Mesenchymal stem cell (in vitro differentiated cells and primary cell): ENCODE results near the gene SMARCD2.

Experiments
- DNase-seq: peaks from one replicate; pipeline ENCODE4 v3.0.0-alpha.2; 2013
- H2AFZ ChIP-seq: one replicate; pipeline ENCODE4 v1.6.1; 2013; ENCODE audit warnings: low read depth, mild to moderate bottlenecking, control low read depth, inconsistent platforms, low read length, moderate library complexity
- H2AK5ac ChIP-seq: 2 replicates; pipeline ENCODE4 v1.6.1; 2013; ENCODE audit warnings: low read length, moderate library complexity, mild to moderate bottlenecking, inconsistent platforms; ENCODE audit not compliant: severe bottlenecking
- H2BK120ac ChIP-seq: one replicate; pipeline ENCODE4 v1.6.1; 2013; ENCODE audit warnings: low read depth, mild to moderate bottlenecking, inconsistent platforms, low read length, moderate library complexity
- H2BK12ac ChIP-seq, 2 experiments: one replicate each; pipeline ENCODE4 v1.6.1; 2013; ENCODE audit warnings: inconsistent platforms in 2 of 2, low read length in 2 of 2, mild to moderate bottlenecking in 2 of 2, moderate library complexity in 2 of 2, control low read depth in 1 of 2
- H2BK15ac ChIP-seq: one replicate; pipeline ENCODE4 v1.6.1; 2013; ENCODE audit warnings: mild to moderate bottlenecking, low read depth, inconsistent platforms; ENCODE audit not compliant: poor library complexity, severe bottlenecking
- H2BK5ac ChIP-seq: 2 replicates; pipeline ENCODE4 v1.6.1; 2013; ENCODE audit warnings: low read depth, mild to moderate bottlenecking, low read length, control low read depth, inconsistent platforms; ENCODE audit not compliant: poor library complexity, severe bottlenecking
- H3K14ac ChIP-seq, 2 experiments: one replicate each; pipeline ENCODE4 v1.6.1; 2013; ENCODE audit warnings: inconsistent platforms in 2 of 2, low read length in 2 of 2, control low read depth in 1 of 2, mild to moderate bottlenecking in 1 of 2, moderate library complexity in 1 of 2
- H3K18ac ChIP-seq, 2 experiments: one replicate each; pipeline ENCODE4 v1.6.1; 2013; ENCODE audit warnings: inconsistent platforms in 2 of 2, low read length in 2 of 2, control low read depth in 1 of 2, low read depth in 1 of 2, mild to moderate bottlenecking in 1 of 2
- H3K23ac ChIP-seq, 2 experiments: one replicate each; pipeline ENCODE4 v1.6.1; 2013; ENCODE audit warnings: inconsistent platforms in 2 of 2, low read length in 2 of 2, mild to moderate bottlenecking in 2 of 2, moderate library complexity in 2 of 2, control low read depth in 1 of 2
- H3K27ac ChIP-seq: 2 replicates; pipeline ENCODE4 v1.5.1; 2013; ENCODE audit warnings: mild to moderate bottlenecking, moderate library complexity, low read length, control low read depth, inconsistent platforms; ENCODE audit not compliant: poor library complexity, severe bottlenecking
- H3K27me3 ChIP-seq, 2 experiments: 2 replicates each; pipeline versions ENCODE4 v1.6.1 to v1.7.0; 2013; ENCODE audit warnings: low read length in 2 of 2, mild to moderate bottlenecking in 2 of 2, moderate library complexity in 2 of 2, control low read depth in 1 of 2, inconsistent platforms in 1 of 2; ENCODE audit not compliant: control insufficient read depth in 1 of 2, insufficient read depth in 1 of 2
- H3K36me3 ChIP-seq, 2 experiments: 2 replicates each; pipeline versions ENCODE4 v1.6.1 to v1.7.0; 2013; ENCODE audit warnings: low read length in 2 of 2, control low read depth in 1 of 2, inconsistent platforms in 1 of 2, low read depth in 1 of 2, mild to moderate bottlenecking in 1 of 2; ENCODE audit not compliant: insufficient read depth in 2 of 2, control insufficient read depth in 1 of 2
- H3K4ac ChIP-seq, 2 experiments: one replicate each; pipeline ENCODE4 v1.6.1; 2013; ENCODE audit warnings: inconsistent platforms in 2 of 2, low read length in 2 of 2, mild to moderate bottlenecking in 2 of 2, moderate library complexity in 2 of 2, control low read depth in 1 of 2, low read depth in 1 of 2
- H3K4me1 ChIP-seq: 2 replicates; pipeline ENCODE4 v1.6.1; 2013; ENCODE audit warnings: low read depth, low read length, control low read depth; ENCODE audit not compliant: control insufficient read depth, insufficient read depth
- H3K4me2 ChIP-seq: 2 replicates; pipeline ENCODE4 v1.6.1; 2013; ENCODE audit warnings: low read length, mild to moderate bottlenecking, inconsistent platforms; ENCODE audit not compliant: poor library complexity, severe bottlenecking
- H3K4me3 ChIP-seq, 2 experiments: 2 replicates each; pipeline versions ENCODE4 v1.5.1 to v1.7.0; 2013; ENCODE audit warnings: low read length in 2 of 2, mild to moderate bottlenecking in 2 of 2, control low read depth in 1 of 2, low read depth in 1 of 2; ENCODE audit not compliant: insufficient read depth in 1 of 2
- H3K79me1 ChIP-seq: replicated peaks from 2 replicates; pipeline ENCODE4 v1.6.1; 2013; ENCODE audit warnings: mild to moderate bottlenecking, control low read depth, low read length, inconsistent platforms; ENCODE audit not compliant: poor library complexity, severe bottlenecking
- H3K9ac ChIP-seq: 2 replicates; pipeline ENCODE4 v1.7.0; 2013; ENCODE audit warnings: mild to moderate bottlenecking, low read length, moderate library complexity
- H3K9me3 ChIP-seq: 2 replicates; pipeline ENCODE4 v1.7.0; 2013; ENCODE audit warnings: mild to moderate bottlenecking, low read length; ENCODE audit not compliant: control insufficient read depth
- H4K8ac ChIP-seq: one replicate; pipeline ENCODE4 v1.6.1; 2013; ENCODE audit warnings: inconsistent platforms, mild to moderate bottlenecking, low read length, moderate library complexity
- H4K91ac ChIP-seq: one replicate; pipeline ENCODE4 v1.6.1; 2013; ENCODE audit warnings: mild to moderate bottlenecking, low read length, inconsistent platforms
- WGBS: methylation state at CpG from one replicate; pipeline ENCODE4 v1.1.7; 2013; ENCODE audit warnings: mixed read lengths; 5-methylcytosine and 5-hydroxymethylcytosine counted together

SMARCD2 gene

DNA sequence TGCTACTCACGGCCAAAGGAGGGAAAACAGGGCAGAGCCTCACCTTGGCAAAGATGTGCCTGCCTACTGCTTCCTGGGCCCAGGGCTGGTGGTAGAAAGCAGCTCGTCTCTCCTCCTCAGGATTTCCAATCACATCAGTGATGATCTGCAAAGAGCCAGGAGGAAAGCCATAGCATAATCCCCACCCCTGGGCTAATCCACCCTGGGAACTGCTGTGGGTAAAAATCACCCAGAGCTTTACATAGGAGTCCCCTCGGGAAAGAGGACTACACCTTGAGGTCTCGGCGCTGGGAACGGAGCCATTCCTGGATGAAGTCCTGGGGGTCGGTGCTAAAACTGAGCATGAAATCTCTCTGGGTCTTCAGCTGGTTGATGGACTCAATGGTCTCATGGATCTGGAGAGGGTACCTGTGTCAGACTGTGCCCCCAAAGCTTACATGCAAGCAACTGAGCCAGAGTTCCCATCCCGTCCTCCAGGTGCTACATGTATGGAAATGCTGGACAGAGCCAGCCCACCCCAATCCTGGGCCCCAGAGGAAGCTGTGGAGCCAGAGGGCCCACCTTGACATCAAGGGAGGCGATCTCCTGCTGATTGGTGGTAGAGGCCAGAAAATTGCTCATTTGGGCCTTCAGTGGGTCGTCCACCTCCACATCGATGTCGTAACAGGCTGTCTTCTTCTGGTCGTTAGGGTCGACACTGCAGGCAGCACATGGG lies 9.3 kb downstream of the SMARCD2 start:
- H2BK120ac ChIP-seq, result no peak overlapping the region
- peaks cover 53% of the 10 kb centered on the region for H3K79me1 ChIP-seq
- H3K18ac ChIP-seq, result no peak overlapping the region
- H2AFZ ChIP-seq, result no peak overlapping the region
- no peaks in the 10 kb centered on the region for H3K27me3 ChIP-seq
- no peak overlapping the region for H3K27ac ChIP-seq
- no peak overlapping the region for H3K23ac ChIP-seq
- no peak overlapping the region for H2BK5ac ChIP-seq
- H3K9me3 ChIP-seq, result no peaks in the 10 kb centered on the region
- peaks cover 14% of the 10 kb centered on the region for H3K4me1 ChIP-seq
- H2BK12ac ChIP-seq, result no peak overlapping the region
- no peak overlapping the region for H2AK5ac ChIP-seq
- peaks cover 84 to 92% of the 10 kb centered on the region in 2 experiments for H3K36me3 ChIP-seq
- DNase-seq, result no peak
- no peak overlapping the region for H4K91ac ChIP-seq
- no peak overlapping the region for H4K8ac ChIP-seq
- no peak overlapping the region for H3K14ac ChIP-seq
- H3K4me3 ChIP-seq, result no peak overlapping the region
- no peak overlapping the region for H3K4me2 ChIP-seq
- no peak overlapping the region for H3K4ac ChIP-seq
- H2BK15ac ChIP-seq, result no peak overlapping the region
- no peak overlapping the region for H3K9ac ChIP-seq
- 95% methylated on average over 14 of the region's 14 CpGs for WGBS

DNA sequence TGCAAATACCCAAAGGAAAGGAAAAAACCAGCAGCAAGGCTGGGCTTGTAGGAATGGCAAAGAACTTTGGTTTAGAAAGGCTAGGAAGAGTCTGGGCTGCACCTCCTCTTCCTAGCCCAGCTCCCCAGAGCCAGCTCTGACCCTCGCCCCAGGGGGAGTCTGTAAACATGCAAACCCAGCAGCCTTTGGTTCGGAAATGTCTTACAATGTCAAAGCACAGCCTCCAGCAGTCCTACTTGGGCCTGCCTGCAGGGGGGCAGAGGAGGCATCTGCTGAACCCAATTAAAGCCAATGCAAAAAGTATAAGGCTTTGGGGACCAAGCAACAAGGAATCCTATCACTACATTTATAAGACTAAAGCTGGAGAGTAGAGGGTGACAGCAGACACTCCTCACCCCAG lies 10.0 kb downstream of the SMARCD2 start:
- Histone ChIP-seq H3K4ac (no peak overlapping the region), H3K18ac (no peak overlapping the region), H2BK15ac (no peak overlapping the region), H3K4me3 (no peak overlapping the region), H3K4me2 (no peak overlapping the region), H4K91ac (no peak overlapping the region), H3K14ac (no peak overlapping the region), H2AFZ (no peak overlapping the region), H3K9me3 (no peaks in the 10 kb centered on the region), H2BK5ac (no peak overlapping the region), H3K9ac (no peak overlapping the region), H3K79me1 (peaks cover 46% of the 10 kb centered on the region), H2BK12ac (no peak overlapping the region), H3K23ac (no peak overlapping the region), H2BK120ac (no peak overlapping the region), H3K27ac (no peak overlapping the region), H3K4me1 (peaks cover 7% of the 10 kb centered on the region), H3K36me3 (peaks cover 77 to 92% of the 10 kb centered on the region in 2 experiments), H3K27me3 (no peaks in the 10 kb centered on the region), H2AK5ac (no peak overlapping the region), H4K8ac (no peak overlapping the region)
- DNase-seq, result no peak
- 100% methylated on average over 2 of the region's 2 CpGs for WGBS

DNA sequence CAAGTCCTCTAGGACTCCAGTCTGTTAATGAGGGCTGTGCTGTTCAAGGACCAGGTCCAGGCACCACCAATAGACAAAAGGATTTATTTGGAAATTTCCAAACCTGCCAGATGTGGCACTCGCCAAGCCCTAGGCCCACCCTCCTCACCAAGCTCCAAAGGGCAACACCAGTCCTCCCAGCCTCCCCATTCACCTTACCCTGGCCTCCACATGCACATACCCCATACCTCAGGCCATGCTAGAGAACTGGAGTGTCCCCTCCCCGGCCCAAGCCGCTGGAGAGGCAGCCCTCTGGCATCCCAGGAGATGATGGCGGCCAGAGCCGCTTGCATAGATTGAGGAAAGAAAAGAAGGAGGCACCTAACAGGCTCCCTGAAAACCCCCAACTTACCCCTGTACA lies 10.5 kb downstream of the SMARCD2 start:
- H3K4me1 ChIP-seq, result peaks cover 5% of the 10 kb centered on the region
- no peak overlapping the region for H3K23ac ChIP-seq
- no peaks in the 10 kb centered on the region for H3K27me3 ChIP-seq
- H2BK120ac ChIP-seq, result no peak overlapping the region
- H4K91ac ChIP-seq, result no peak overlapping the region
- no peak overlapping the region for H4K8ac ChIP-seq
- H3K9ac ChIP-seq, result no peak overlapping the region
- H2BK15ac ChIP-seq, result no peak overlapping the region
- WGBS, result 91% methylated on average over 5 of the region's 5 CpGs
- no peak overlapping the region for H2BK12ac ChIP-seq
- H3K36me3 ChIP-seq, result peaks cover 72 to 87% of the 10 kb centered on the region in 2 experiments
- no peak overlapping the region for H2BK5ac ChIP-seq
- no peak overlapping the region for H3K4me2 ChIP-seq
- no peak overlapping the region for H2AFZ ChIP-seq
- no peak overlapping the region for H3K27ac ChIP-seq
- no peak for DNase-seq
- H2AK5ac ChIP-seq, result no peak overlapping the region
- H3K79me1 ChIP-seq, result peaks cover 41% of the 10 kb centered on the region
- H3K4me3 ChIP-seq, result no peak overlapping the region
- no peaks in the 10 kb centered on the region for H3K9me3 ChIP-seq
- H3K14ac ChIP-seq, result no peak overlapping the region
- H3K18ac ChIP-seq, result no peak overlapping the region
- no peak overlapping the region for H3K4ac ChIP-seq

- H2AK5ac ChIP-seq, result no peak overlapping the region
- peaks cover 37% of the 10 kb centered on the region for H3K79me1 ChIP-seq
- no peak overlapping the region for H3K14ac ChIP-seq
- no peak for DNase-seq
- WGBS, result 91% methylated on average over 7 of the region's 8 CpGs
- no peak overlapping the region for H3K18ac ChIP-seq
- no peak overlapping the region for H4K8ac ChIP-seq
- H3K36me3 ChIP-seq, result peaks cover 68 to 82% of the 10 kb centered on the region in 2 experiments
- H4K91ac ChIP-seq, result no peak overlapping the region
- no peak overlapping the region for H2BK5ac ChIP-seq
- H3K4me1 ChIP-seq, result peaks cover 5% of the 10 kb centered on the region
- H2BK12ac ChIP-seq, result no peak overlapping the region
- no peak overlapping the region for H3K27ac ChIP-seq
- H3K4me3 ChIP-seq, result no peak overlapping the region
- H3K4me2 ChIP-seq, result no peak overlapping the region
- H2BK120ac ChIP-seq, result no peak overlapping the region
- no peak overlapping the region for H3K9ac ChIP-seq
- H3K9me3 ChIP-seq, result no peaks in the 10 kb centered on the region
- H3K27me3 ChIP-seq, result no peaks in the 10 kb centered on the region
- H2AFZ ChIP-seq, result no peak overlapping the region
- H3K23ac ChIP-seq, result no peak overlapping the region
- H3K4ac ChIP-seq, result no peak overlapping the region
- no peak overlapping the region for H2BK15ac ChIP-seq
Observed at GRCh38 chr17:63831505-63831904, 11.0 kb downstream of the SMARCD2 start.
